Progenitor cell of endocrine pancreas (in vitro differentiated cells): ENCODE measurements around the gene POP7. TPM values are rescaled to one million over a fixed set of nuclear protein-coding genes. Genes with fewer than 3 reads are reported as not detected.

Experiments
- DNase-seq: peaks from one replicate; pipeline ENCODE4 v3.0.0; 2021; ENCODE audit warnings: low spot score; ENCODE audit not compliant: unreplicated experiment
- H3K27ac Mint-ChIP-seq: 2 replicates; pipeline ENCODE4 v1.8.0; 2021; ENCODE audit warnings: mild to moderate bottlenecking, moderate library complexity, mixed read lengths
- H3K27me3 Mint-ChIP-seq: 2 replicates; pipeline ENCODE4 v1.8.0; 2021; ENCODE audit warnings: mixed read lengths
- H3K36me3 Mint-ChIP-seq: 2 replicates; pipeline ENCODE4 v1.8.0; 2022; ENCODE audit warnings: mixed read lengths; ENCODE audit not compliant: insufficient read depth
- H3K4me1 Mint-ChIP-seq: 2 replicates; pipeline ENCODE4 v1.8.0; 2021; ENCODE audit warnings: low read depth, mixed read lengths
- H3K4me3 Mint-ChIP-seq: 2 replicates; pipeline ENCODE4 v1.8.0; 2021; ENCODE audit warnings: low read depth, mild to moderate bottlenecking, moderate library complexity, mixed read lengths
- H3K9me3 Mint-ChIP-seq: 2 replicates; pipeline ENCODE4 v1.8.0; 2021; ENCODE audit warnings: low read depth, mixed read lengths
- CTCF ChIP-seq: fragments of 200-600 bp; sonication (generic); IDR thresholded peaks from one replicate; pipeline ENCODE4 v1.5.0; 2021; ENCODE audit warnings: antibody characterized with exemption, mild to moderate bottlenecking; ENCODE audit not compliant: unreplicated experiment
- total RNA-seq: library from RNA; stranded (reverse); gene quantifications from 2 replicates; pipeline ENCODE4 v1.2.1, GENCODE V29; 2021

Gene POP7
- total RNA-seq, 1 donor from 2014 or later: 33.7 TPM

- no peaks in the 10 kb centered on the region for H3K9me3 Mint-ChIP-seq
- no peak overlapping the region for H3K27ac Mint-ChIP-seq
- no peak for TF ChIP-seq CTCF
- H3K4me1 Mint-ChIP-seq: peaks cover 2% of the 10 kb centered on the region
- H3K27me3 Mint-ChIP-seq: no peaks in the 10 kb centered on the region
- DNase-seq: no peak
- peak overlapping the region; percentile 29 for H3K4me3 Mint-ChIP-seq
- H3K36me3 Mint-ChIP-seq: peaks cover 8% of the 10 kb centered on the region
Measured at GRCh38 chr7:100678291-100678984, 27.5 kb upstream of the POP7 start.

GRCh38 chr7:100679129-100679926 is 26.6 kb upstream of the POP7 start:
- Mint-ChIP-seq H3K27me3 (no peaks in the 10 kb centered on the region), H3K4me1 (peaks cover 2% of the 10 kb centered on the region), H3K36me3 (peaks cover 8% of the 10 kb centered on the region), H3K4me3 (no peak overlapping the region), H3K27ac (no peak overlapping the region), H3K9me3 (no peaks in the 10 kb centered on the region)
- TF ChIP-seq CTCF: no peak
- DNase-seq: no peak

DNA sequence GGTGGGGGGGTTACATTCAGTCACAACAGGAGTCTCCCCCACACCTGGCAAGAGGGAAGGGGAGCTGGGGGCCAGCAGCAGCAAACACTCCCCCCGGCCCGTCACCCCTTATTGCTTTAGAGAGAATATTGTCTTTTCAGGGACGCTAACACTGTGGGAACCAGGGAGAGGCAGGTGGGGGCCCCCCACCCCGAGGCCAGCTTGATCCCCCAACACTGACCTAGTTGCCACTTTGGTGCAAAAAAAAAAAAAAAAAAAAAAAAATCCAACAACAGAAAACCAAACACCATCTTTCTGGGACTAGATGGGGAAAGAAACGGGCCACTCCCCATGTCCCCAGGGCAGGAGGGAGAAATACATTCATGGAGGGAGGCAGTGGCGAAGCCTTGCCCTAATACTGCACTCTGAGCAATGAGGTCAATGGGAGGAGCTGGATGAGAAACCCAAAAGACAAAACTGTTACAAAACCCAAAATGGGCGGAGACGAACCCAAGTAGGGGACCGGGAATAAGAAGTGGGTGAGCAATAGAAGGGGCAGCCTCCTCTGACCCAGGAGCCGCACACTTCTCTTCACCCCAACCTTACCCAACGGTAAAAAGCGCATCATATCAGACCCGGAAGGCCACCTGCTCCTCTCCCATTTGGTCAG is 25.9 kb upstream of the POP7 start:
- Mint-ChIP-seq H3K27me3 (no peaks in the 10 kb centered on the region), H3K4me3 (no peak overlapping the region), H3K9me3 (no peaks in the 10 kb centered on the region), H3K36me3 (peaks cover 8% of the 10 kb centered on the region), H3K4me1 (peaks cover 2% of the 10 kb centered on the region), H3K27ac (peak overlapping the region; percentile 76)
- no peak for TF ChIP-seq CTCF
- no peak for DNase-seq

DNA sequence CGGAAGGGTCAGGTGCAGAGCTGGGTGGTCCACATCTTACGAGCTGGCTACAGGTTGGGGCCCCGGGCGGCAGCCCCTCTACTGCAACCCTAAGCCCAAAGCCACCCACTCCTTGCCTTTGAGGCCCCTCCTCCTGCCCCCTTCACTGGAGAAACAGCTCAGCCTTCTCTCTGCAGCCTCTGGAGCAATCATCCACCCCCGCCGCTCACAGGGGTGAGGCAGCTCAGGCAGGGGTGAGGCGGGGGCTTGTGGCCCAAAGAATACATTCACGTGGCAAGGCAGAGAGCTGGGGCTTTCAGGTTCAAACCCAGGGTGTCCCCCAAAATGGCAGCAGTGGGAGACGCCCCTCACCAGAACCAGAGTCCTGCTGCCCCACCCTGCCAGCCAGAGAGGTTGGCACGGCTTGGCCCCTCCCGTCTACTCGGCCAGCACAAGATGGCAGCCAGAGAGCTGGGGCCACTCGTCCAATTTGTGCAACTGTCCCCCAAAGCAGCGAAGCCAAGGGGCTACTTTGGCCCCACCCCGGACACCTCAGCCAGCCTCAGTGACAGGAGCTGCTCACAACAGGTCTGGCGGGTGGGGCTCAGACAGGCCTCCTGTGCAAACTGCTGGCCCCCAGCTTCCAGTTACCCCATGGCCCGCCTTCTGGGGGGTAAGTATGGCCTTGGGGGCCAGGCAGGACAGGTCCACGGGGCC is 25.2 kb upstream of the POP7 start:
- no peaks in the 10 kb centered on the region for H3K27me3 Mint-ChIP-seq
- no peak overlapping the region for H3K27ac Mint-ChIP-seq
- no peak for TF ChIP-seq CTCF
- H3K9me3 Mint-ChIP-seq: no peaks in the 10 kb centered on the region
- no peak overlapping the region for H3K4me3 Mint-ChIP-seq
- H3K36me3 Mint-ChIP-seq: peaks cover 10% of the 10 kb centered on the region
- H3K4me1 Mint-ChIP-seq: peaks cover 2% of the 10 kb centered on the region
- DNase-seq: no peak
